HepG2 (cell line): ENCODE data around the gene PYGO2. TPM values are rescaled to one million over a fixed set of nuclear protein-coding genes. Genes with fewer than 3 reads are reported as not detected.
A peak's percentile ranks its signal among the peaks of the same experiment; 100 is the strongest.

ENCODE experiments used
- CBFB ChIP-seq: sonication (generic); formaldehyde crosslinking; IDR thresholded peaks from 2 replicates; pipeline ENCODE4 v1.4.0; 2020; ENCODE audit warnings: missing genetic modification reagents
- CREB1 ChIP-seq, 2 experiments: fragments of 450-650 bp in 1 of 2; IDR thresholded peaks; 2 replicates each; pipeline ENCODE4 v1.6.1; 2016 to 2017; ENCODE audit warnings: control low read depth in 1 of 2, mild to moderate bottlenecking in 1 of 2, missing compliant biosample characterization in 1 of 2, missing genetic modification characterization in 1 of 2
- ELF1 ChIP-seq: sonication (generic); formaldehyde crosslinking; IDR thresholded peaks from 2 replicates; pipeline ENCODE4 v1.4.0; 2020; ENCODE audit warnings: missing genetic modification reagents
- ELF3 ChIP-seq: IDR thresholded peaks from 2 replicates; pipeline ENCODE4 v1.6.1; 2016; ENCODE audit warnings: missing genetic modification reagents, missing compliant biosample characterization
- ETV5 ChIP-seq: IDR thresholded peaks from 2 replicates; pipeline ENCODE4 v1.6.1; 2018; ENCODE audit warnings: missing biosample characterization, missing genetic modification reagents, inconsistent platforms, borderline replicate concordance
- FOXJ3 ChIP-seq: sonication (generic); formaldehyde crosslinking; IDR thresholded peaks from 2 replicates; pipeline ENCODE4 v1.4.0; 2020; ENCODE audit warnings: missing genetic modification reagents, mild to moderate bottlenecking, borderline replicate concordance
- GABPB1 ChIP-seq: IDR thresholded peaks from 2 replicates; pipeline ENCODE4 v1.6.1; 2016; ENCODE audit warnings: mild to moderate bottlenecking, missing genetic modification reagents, moderate library complexity, missing compliant biosample characterization
- IRF1 ChIP-seq: sonication (generic); formaldehyde crosslinking; IDR thresholded peaks from 2 replicates; pipeline ENCODE4 v1.4.0; 2020; ENCODE audit warnings: low read depth, mild to moderate bottlenecking, missing genetic modification reagents
- KAT8 ChIP-seq: IDR thresholded peaks from 2 replicates; pipeline ENCODE4 v1.6.1; 2016; ENCODE audit warnings: missing genetic modification reagents, missing compliant biosample characterization
- KLF11 ChIP-seq: IDR thresholded peaks from 2 replicates; pipeline ENCODE4 v1.6.1; 2016; ENCODE audit warnings: missing compliant biosample characterization
- LCORL ChIP-seq, 2 experiments: fragments of 450-650 bp in 1 of 2; sonication (generic) in 1 of 2; formaldehyde crosslinking in 1 of 2; IDR thresholded peaks; 2 replicates each; pipeline versions ENCODE4 v1.5.0 to v1.6.1; 2017 to 2020; ENCODE audit warnings: antibody characterized with exemption in 1 of 2, missing genetic modification reagents in 1 of 2
- SNRNP70 ChIP-seq: fragments of 200-400 bp; formaldehyde crosslinking; IDR thresholded peaks from 2 replicates; pipeline ENCODE4 v1.6.1; 2017; ENCODE audit warnings: mild to moderate bottlenecking, low read depth, low read length, moderate library complexity
- SP1 ChIP-seq, 2 experiments: fragments of 450-650 bp in 1 of 2; sonication (generic) in 1 of 2; formaldehyde crosslinking in 1 of 2; IDR thresholded peaks; 2 replicates each; pipeline versions ENCODE4 v1.4.0 to v1.6.1; 2016 to 2020; ENCODE audit warnings: missing genetic modification reagents in 1 of 2
- THAP11 ChIP-seq: IDR thresholded peaks from 2 replicates; pipeline ENCODE4 v1.6.1; 2016; ENCODE audit warnings: missing biosample characterization, missing genetic modification reagents
- UBTF ChIP-seq: sonication (generic); formaldehyde crosslinking; IDR thresholded peaks from 2 replicates; pipeline ENCODE4 v1.4.0; 2020; ENCODE audit warnings: mild to moderate bottlenecking, missing genetic modification reagents
- ZNF18 ChIP-seq: sonication (generic); formaldehyde crosslinking; IDR thresholded peaks from 2 replicates; pipeline ENCODE4 v1.8.0; 2022; ENCODE audit warnings: mild to moderate bottlenecking, missing genetic modification reagents; ENCODE audit not compliant: insufficient replicate concordance
- ZNF337 ChIP-seq: sonication (generic); formaldehyde crosslinking; IDR thresholded peaks from 2 replicates; pipeline ENCODE4 v1.5.1; 2020; ENCODE audit warnings: missing genetic modification reagents, low read depth, mild to moderate bottlenecking, borderline replicate concordance
- ZNF558 ChIP-seq: sonication (generic); formaldehyde crosslinking; IDR thresholded peaks from 2 replicates; pipeline ENCODE4 v1.9.0; 2022; ENCODE audit warnings: mild to moderate bottlenecking, missing genetic modification reagents, borderline replicate concordance
- ZNF572 ChIP-seq: sonication (generic); formaldehyde crosslinking; IDR thresholded peaks from 2 replicates; pipeline ENCODE4 v1.5.1; 2020; ENCODE audit warnings: mild to moderate bottlenecking, missing genetic modification reagents
- polyA plus RNA-seq, 8 experiments: library from polyadenylated mRNA; depleted of rRNA in 3 of 8; stranded (reverse) in 7 of 8; unstranded in 1 of 8; fragments of >200 nt; fragmentation: Illumina TruSeq in 4 of 8; extraction: Trizol in 4 of 8; gene quantifications; 2 replicates each; pipeline versions ENCODE4 v1.2.1 to v1.2.3, GENCODE V29; 2011 to 2016; ENCODE audit warnings: low read depth in 4 of 8, missing spikeins in 1 of 8, mixed read lengths in 1 of 8; ENCODE audit not compliant: insufficient read depth in 1 of 8
- total RNA-seq, 5 experiments: library from RNA; depleted of rRNA; stranded (reverse); fragments of >200 nt; fragmentation: Illumina TruSeq; extraction: Trizol; gene quantifications; 2 replicates each; pipeline ENCODE4 v1.2.3, GENCODE V29; 2016; ENCODE audit warnings: low read depth in 1 of 5
- TF ChIP-seq, protein P1 (sequence below), 2 experiments: sonication (generic) in 1 of 2; formaldehyde crosslinking in 1 of 2; IDR thresholded peaks; 2 replicates each; pipeline versions ENCODE4 v1.4.0 to v1.6.1; 2018 to 2020; ENCODE audit warnings: missing genetic modification reagents in 2 of 2, borderline replicate concordance in 1 of 2, low read depth in 1 of 2, mild to moderate bottlenecking in 1 of 2, missing biosample characterization in 1 of 2
- TF ChIP-seq, protein P2 (sequence below): sonication (generic); formaldehyde crosslinking; IDR thresholded peaks from 2 replicates; pipeline ENCODE4 v1.8.1; 2023; ENCODE audit warnings: mild to moderate bottlenecking, missing genetic modification reagents, borderline replicate concordance

The PYGO2 gene
- total and polyA plus RNA-seq, 2 of the 13 experiments (the other 11 are each of a cell fraction or from before 2014, with no cell fraction given): 20.3 to 21.8 TPM

DNA sequence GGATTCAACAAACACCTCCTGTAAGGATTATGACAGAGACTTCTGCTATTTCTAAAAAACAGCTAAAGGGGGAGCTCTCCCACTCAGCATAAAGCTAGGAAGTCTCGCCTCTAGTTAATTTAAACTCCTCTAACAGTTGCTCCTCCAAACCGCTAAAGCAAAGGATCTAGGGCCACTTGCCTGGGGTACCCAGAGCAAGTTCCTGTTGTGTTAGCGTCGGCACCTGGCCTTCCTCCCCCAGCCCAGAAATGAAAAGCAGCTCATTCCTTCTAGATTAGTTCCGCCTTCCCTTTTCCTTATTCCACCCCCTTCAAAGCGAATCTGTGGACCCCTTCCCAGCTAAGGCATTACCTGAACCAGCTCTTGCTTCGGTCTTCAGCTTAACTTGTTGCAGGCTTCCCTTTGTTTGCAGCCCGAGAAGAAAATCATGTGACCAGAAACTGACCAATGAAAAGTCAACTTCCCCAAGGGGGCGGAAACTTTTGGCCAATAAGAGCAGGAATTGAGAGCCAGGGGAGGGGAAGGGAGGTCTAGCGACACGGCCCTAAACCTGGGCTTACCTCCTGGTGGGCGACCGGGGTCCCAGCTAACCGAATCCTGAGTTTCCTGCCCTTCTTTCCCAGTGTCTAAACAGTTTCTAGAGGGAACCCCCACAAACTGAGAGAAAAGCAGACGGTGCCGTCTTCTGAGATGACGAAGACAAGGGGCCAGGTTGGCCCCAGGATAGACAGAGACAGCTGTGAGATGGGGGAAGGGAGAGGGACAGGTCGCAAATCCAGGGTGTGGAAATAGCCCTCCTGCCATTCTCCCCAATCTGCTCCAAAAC, 5.7 kb downstream of the PYGO2 start, which contains the start of gene PBXIP1 (continued):
- 0 out of 2 replicates have a peak, but pooled peaks have one; percentile 33 for TF ChIP-seq UBTF
- no peak for TF ChIP-seq GABPB1 (CRISPR knock-in tag)
- TF ChIP-seq ETV5 (CRISPR knock-in tag): 0 out of 2 replicates have a peak, but pooled peaks have one; percentile 9
- peak; percentile 61; the same call in 1 of the 2 replicates for TF ChIP-seq KAT8 (CRISPR knock-in tag)
- TF ChIP-seq SNRNP70: no peak
- TF ChIP-seq ZNF572 (CRISPR knock-in tag): no peak
- TF ChIP-seq, protein P1, sequence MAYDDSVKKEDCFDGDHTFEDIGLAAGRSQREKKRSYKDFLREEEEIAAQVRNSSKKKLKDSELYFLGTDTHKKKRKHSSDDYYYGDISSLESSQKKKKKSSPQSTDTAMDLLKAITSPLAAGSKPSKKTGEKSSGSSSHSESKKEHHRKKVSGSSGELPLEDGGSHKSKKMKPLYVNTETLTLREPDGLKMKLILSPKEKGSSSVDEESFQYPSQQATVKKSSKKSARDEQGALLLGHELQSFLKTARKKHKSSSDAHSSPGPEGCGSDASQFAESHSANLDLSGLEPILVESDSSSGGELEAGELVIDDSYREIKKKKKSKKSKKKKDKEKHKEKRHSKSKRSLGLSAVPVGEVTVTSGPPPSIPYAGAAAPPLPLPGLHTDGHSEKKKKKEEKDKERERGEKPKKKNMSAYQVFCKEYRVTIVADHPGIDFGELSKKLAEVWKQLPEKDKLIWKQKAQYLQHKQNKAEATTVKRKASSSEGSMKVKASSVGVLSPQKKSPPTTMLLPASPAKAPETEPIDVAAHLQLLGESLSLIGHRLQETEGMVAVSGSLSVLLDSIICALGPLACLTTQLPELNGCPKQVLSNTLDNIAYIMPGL (CRISPR knock-in tag; IDR thresholded peaks at IDR 0.05; ENCODE audit: borderline replicate concordance in 1 of 2, low read depth in 1 of 2): 0 out of 4 replicates have a peak, but pooled peaks of 1 of the 2 experiments have one; percentile 29
- TF ChIP-seq ELF1 (CRISPR knock-in tag): peak; percentile 27; the same call in 1 of the 2 replicates
- no peak for TF ChIP-seq SP1 (IDR thresholded peaks at IDR 0.05)
- TF ChIP-seq SP1 (CRISPR knock-in tag; IDR thresholded peaks at IDR 0.05): peak; percentile 29; the same call in 1 of the 2 replicates
- TF ChIP-seq KLF11: 0 out of 2 replicates have a peak, but pooled peaks have one; percentile 26
- no peak for TF ChIP-seq CREB1 (IDR thresholded peaks at IDR 0.05)
- peak; percentile 6; the same call in 1 of the 2 replicates for TF ChIP-seq CREB1 (CRISPR knock-in tag; IDR thresholded peaks at IDR 0.05)
- TF ChIP-seq IRF1 (CRISPR knock-in tag): no peak
- no peak for TF ChIP-seq ZNF18 (CRISPR knock-in tag)
- 0 out of 2 replicates have a peak, but pooled peaks have one; percentile 34 for TF ChIP-seq CBFB (CRISPR knock-in tag)
- TF ChIP-seq, protein P2, sequence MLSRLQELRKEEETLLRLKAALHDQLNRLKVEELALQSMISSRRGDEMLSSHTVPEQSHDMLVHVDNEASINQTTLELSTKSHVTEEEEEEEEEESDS (CRISPR knock-in tag): 0 out of 2 replicates have a peak, but pooled peaks have one; percentile 14
- no peak for TF ChIP-seq LCORL (IDR thresholded peaks at IDR 0.05)
- TF ChIP-seq LCORL (CRISPR knock-in tag; IDR thresholded peaks at IDR 0.05): no peak
- TF ChIP-seq ELF3: peak; percentile 40
- no peak for TF ChIP-seq ZNF558 (CRISPR knock-in tag)
- TF ChIP-seq FOXJ3: no peak
- TF ChIP-seq ZNF337: no peak
- TF ChIP-seq THAP11 (CRISPR knock-in tag): peak; percentile 9; the same call in 1 of the 2 replicates
